ENCODE data around the gene PSORS1C2.

Gene PSORS1C2

GRCh38 chr6:31115941-31116560 is 22.8 kb downstream of the PSORS1C2 start:
- DNase-seq (ENCODE audit: low read depth, low spot score), result no peak
- peak overlapping the region; percentile 89 for H3K27ac ChIP-seq

GRCh38 chr6:31114970-31115849 is 23.7 kb downstream of the PSORS1C2 start:
- DNase-seq (ENCODE audit: low read depth, low spot score), result peak; percentile 40
- H3K27ac ChIP-seq, result peak overlapping the region; percentile 89

DNA sequence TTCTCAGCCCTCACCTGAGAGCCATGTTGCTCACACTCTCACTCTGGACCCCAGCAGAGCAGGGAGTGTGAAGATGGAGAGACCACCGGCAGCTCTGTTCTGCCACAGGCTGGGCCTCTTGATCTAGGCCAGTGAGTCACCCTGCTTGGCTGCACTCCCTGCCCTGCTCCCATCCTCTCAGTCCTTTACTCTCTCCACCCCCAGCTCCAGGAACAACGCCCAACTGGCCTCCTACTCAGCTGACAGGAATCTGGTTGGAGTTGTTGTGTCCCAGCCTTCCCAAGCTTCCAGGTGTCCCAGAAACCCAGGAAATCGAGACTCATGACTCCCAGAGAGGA is 24.4 kb downstream of the PSORS1C2 start, which contains the start of gene PSORS1C1:
Gene PSORS1C1, plus strand, starts transcription at position 260 of the 338 bp plus-strand sequence. CDS start 14,833 bp downstream, outside the sequence.
- peak; percentile 81 for DNase-seq (ENCODE audit: low read depth, low spot score)
- H3K27ac ChIP-seq, result peak within 1 kb of the TSS; percentile 89

- peak overlapping the region; percentile 89 for H3K27ac ChIP-seq
- DNase-seq (ENCODE audit: low read depth, low spot score), result no peak
Measured at GRCh38 chr6:31113861-31114540, 24.9 kb downstream of the PSORS1C2 start.

DNA sequence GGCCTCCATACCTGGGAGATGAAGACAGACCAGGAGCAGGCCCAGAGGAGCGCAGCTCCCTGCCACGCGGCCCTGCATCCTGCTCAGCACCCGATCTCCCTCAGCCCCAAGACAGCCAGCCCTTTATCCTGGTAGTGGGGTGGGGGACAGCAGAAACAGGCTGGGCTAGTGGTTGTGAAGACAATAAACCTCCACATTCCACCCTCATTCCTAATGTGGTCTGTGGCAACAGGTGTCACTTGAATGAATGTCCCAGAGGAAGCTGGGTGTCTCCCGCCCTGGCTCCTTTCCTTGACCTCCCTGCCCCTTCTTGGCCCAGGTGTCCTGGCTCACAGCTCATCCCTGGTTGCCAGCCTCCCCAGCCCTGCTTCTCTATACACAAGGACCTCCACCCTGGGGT is 26.4 kb downstream of the PSORS1C2 start, which contains the start of gene C6orf15:
Gene C6orf15, minus strand, starts transcription at position 98 of the 400 bp plus-strand sequence. Its CDS starts 20 bp downstream, at position 78.
- no peak for DNase-seq (ENCODE audit: low read depth, low spot score)
- H3K27ac ChIP-seq, result no peak within 1 kb of the TSS

DNA sequence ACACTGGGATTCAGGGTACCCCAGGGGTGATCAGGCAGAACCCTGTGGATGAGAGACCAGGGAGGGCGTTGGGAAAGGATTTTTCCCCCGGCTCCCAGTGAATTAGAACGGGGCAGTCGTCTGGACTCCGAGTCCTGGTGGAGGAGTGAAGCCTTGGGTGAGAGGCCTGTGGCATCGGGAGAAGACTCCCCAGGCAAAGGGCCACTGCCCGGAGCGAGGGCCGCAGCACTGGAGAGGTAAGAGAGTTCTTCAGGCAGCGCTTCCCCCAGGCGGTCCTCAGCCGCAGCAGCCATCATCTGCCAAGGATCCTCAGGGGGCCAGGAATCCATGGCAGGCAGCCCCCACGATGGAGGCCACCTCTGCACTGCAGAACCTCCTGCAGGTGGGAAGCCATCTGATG is 27.2 kb downstream of the PSORS1C2 start:
- no peak overlapping the region for H3K27ac ChIP-seq
- DNase-seq (ENCODE audit: low read depth, low spot score), result no peak

GRCh38 chr6:31110825-31111582 is 27.9 kb downstream of the PSORS1C2 start:
- no peak for DNase-seq (ENCODE audit: low read depth, low spot score)
- no peak overlapping the region for H3K27ac ChIP-seq

DNA sequence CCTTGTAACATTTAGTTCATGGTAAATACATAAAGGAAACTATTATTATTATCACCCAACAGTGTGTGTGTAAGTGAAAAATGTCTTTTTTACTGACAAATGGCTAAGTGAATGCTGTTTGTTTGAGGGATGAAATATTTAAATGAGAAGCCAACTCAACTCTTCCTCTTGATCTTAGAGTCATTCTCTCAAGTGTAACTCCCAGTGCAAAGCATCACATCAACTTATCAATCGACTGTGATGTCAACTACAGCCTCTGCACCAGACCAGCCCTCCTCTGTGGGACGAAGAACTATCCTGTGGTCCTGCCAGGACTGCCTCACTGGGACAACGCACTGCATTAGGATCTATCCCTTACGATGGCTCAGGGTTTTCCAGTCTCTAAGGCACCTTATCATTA is 31.8 kb downstream of the PSORS1C2 start:
- H3K27ac ChIP-seq, result no peak overlapping the region

DNA sequence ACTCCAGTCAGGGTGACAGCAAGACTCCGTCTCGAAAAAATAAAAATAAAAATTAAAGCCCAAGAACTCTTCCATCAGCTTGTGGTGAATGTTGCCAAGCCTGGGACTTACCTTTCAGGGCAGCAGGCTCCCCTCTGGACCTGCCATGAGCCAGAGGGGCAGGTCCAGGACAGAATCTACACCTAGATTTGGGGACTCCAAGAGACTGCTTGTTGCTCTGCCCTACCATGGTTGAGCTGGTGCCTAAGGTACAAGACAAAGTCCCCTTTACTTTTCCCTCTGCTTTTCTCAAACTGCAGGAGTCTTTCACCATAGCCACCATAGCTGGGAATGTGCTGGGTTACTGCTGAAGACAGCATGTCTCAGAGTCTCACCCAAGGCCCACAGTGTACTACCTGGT is 35.7 kb downstream of the PSORS1C2 start:
- H3K27ac ChIP-seq, result no peak overlapping the region
- no peak for DNase-seq (ENCODE audit: low read depth, low spot score)

More for the DNA sequence above, 31.8 kb downstream of the PSORS1C2 start:
- DNase-seq (ENCODE audit: low read depth, low spot score), result no peak

GRCh38 chr6:31098449-31098938 is 40.4 kb downstream of the PSORS1C2 start:
- H3K27ac ChIP-seq, result no peak overlapping the region
- no peak for DNase-seq (ENCODE audit: low read depth, low spot score)

GRCh38 chr6:31096656-31097055 is 42.2 kb downstream of the PSORS1C2 start:
- no peak overlapping the region for H3K27ac ChIP-seq
- DNase-seq (ENCODE audit: low read depth, low spot score), result no peak

DNA sequence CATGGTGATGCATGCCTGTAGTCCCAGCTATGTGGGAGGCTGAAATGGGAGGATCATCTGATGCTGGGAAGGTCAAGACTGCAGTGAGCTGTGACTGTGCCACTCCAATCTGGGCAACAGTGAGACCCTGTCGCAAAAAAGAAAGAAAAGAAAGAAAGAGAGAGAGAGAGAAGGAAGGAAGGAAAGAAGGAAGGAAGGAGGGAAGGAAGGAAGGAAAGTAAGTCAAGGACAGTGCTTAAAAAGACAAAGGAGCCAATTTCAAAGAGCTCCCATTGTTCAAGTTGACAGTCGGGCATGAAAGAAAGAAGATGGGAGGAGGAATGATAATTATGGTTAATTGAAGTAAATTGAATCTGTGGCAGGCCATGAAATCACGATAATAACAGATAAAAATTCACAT is 42.7 kb downstream of the PSORS1C2 start:
- H3K27ac ChIP-seq, result no peak overlapping the region
- DNase-seq (ENCODE audit: low read depth, low spot score), result no peak

GRCh38 chr6:31094389-31094881 is 44.4 kb downstream of the PSORS1C2 start:
- DNase-seq (ENCODE audit: low read depth, low spot score), result no peak
- H3K27ac ChIP-seq, result peak overlapping the region; percentile 26

GRCh38 chr6:31092769-31093505 is 45.9 kb downstream of the PSORS1C2 start:
- no peak overlapping the region for H3K27ac ChIP-seq
- no peak for DNase-seq (ENCODE audit: low read depth, low spot score)

GRCh38 chr6:31092238-31092637 is 46.6 kb downstream of the PSORS1C2 start:
- H3K27ac ChIP-seq, result no peak overlapping the region
- DNase-seq (ENCODE audit: low read depth, low spot score), result no peak

- no peak overlapping the region for H3K27ac ChIP-seq
- DNase-seq (ENCODE audit: low read depth, low spot score), result no peak
Measured at GRCh38 chr6:31091680-31092079, 47.2 kb downstream of the PSORS1C2 start.

DNA sequence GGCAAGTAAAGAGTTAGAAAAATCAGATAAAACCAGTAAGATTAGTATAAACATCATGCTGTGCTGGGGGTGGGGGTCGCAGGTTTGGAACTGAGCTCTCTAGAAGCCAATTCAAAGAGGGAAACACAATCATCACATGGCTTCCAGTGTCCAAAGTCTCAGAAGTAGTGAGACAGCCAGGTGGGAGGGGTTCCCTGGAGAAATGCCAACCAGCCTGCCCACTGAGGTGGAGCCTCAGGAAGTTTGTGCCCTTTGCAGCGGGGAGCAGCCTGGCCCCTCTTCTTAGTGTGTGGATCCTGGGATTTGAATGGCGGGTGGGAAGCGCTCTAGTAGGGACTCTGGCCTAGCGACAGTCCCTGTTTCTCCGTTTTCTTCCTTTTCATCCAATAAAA is 47.9 kb downstream of the PSORS1C2 start:
- no peak overlapping the region for H3K27ac ChIP-seq
- DNase-seq (ENCODE audit: low read depth, low spot score), result no peak

- no peak for DNase-seq (ENCODE audit: low read depth, low spot score)
- H3K27ac ChIP-seq, result no peak overlapping the region
Measured at GRCh38 chr6:31090275-31090972, 48.4 kb downstream of the PSORS1C2 start.

Measured in epithelial cell of prostate (primary cell).